Left lung (tissue), 10 donors: ENCODE data around the gene PGM2. TPM values are rescaled to one million over a fixed set of nuclear protein-coding genes. Genes with fewer than 3 reads are reported as not detected.

ENCODE experiments used
- ATAC-seq: fragments of 200-7000 bp; cut with Tn5 transposase; one replicate; pipeline ENCODE4 v1.9.1; 2020; ENCODE audit warnings: moderate library complexity
- DNase-seq, 4 donors: peaks; one replicate each; pipeline ENCODE4 v3.0.0-alpha.2; 2013 to 2020
- H3K27ac ChIP-seq, 2 donors: fragments of 200-600 bp; sonication (generic) in 1 of 2; one replicate each; pipeline versions ENCODE4 v1.5.0 to v1.8.0; 2020 to 2021
- H3K27me3 ChIP-seq, 2 donors: fragments of 200-600 bp; sonication (generic) in 1 of 2; one replicate each; pipeline versions ENCODE4 v1.5.0 to v1.8.0; 2020 to 2021
- H3K36me3 ChIP-seq, 2 donors: fragments of 200-600 bp; sonication (generic) in 1 of 2; one replicate each; pipeline versions ENCODE4 v1.5.0 to v1.8.0; 2020 to 2021
- H3K4me1 ChIP-seq, 2 donors: fragments of 200-600 bp; one replicate each; pipeline ENCODE4 v1.8.0; 2021
- H3K4me3 ChIP-seq, 2 donors: fragments of 200-600 bp; sonication (generic) in 1 of 2; one replicate each; pipeline versions ENCODE4 v1.5.0 to v1.8.0; 2020 to 2021; ENCODE audit warnings: mild to moderate bottlenecking in 1 of 2
- H3K9me3 ChIP-seq, 2 donors: fragments of 200-600 bp; sonication (generic) in 1 of 2; one replicate each; pipeline versions ENCODE4 v1.5.0 to v1.8.0; 2020 to 2021
- intact Hi-C, 2 donors: fragments of 100-400 bp; cut with DNase I; formaldehyde crosslinking; loops; one replicate each; pipeline versions ENCODE4 v1.11.2 to v1.14.2; 2022
- polyA plus RNA-seq, 6 donors: library from polyadenylated mRNA; unstranded; fragments of 120-200 nt; gene quantifications; one replicate each; pipeline ENCODE4 v1.2.1, GENCODE V29; 2013; ENCODE audit not compliant: insufficient read length in 6 of 6
- total RNA-seq, 2 donors: library from RNA; stranded (reverse); fragmentation: NEBNext Ultra II Directional; extraction: Animal tissue kit (Norgen Biotek cat#: 25700); gene quantifications; one replicate each; pipeline ENCODE4 v1.2.1, GENCODE V29; 2021
- TF ChIP-seq, protein P1 (sequence below), 2 donors: fragments of 200-600 bp; sonication (generic) in 1 of 2; IDR thresholded peaks; one replicate each; pipeline versions ENCODE4 v1.5.0 to v1.8.0; 2021; ENCODE audit warnings: antibody characterized with exemption in 2 of 2
- donor health status: DM: no; HTN: yes; CAD: no.
- donor health status: DM: no; HTN: no; CAD: no.

PGM2 gene
- total and polyA plus RNA-seq, 8 donors = 23.0 to 30.2 (median 27.2) TPM

DNA sequence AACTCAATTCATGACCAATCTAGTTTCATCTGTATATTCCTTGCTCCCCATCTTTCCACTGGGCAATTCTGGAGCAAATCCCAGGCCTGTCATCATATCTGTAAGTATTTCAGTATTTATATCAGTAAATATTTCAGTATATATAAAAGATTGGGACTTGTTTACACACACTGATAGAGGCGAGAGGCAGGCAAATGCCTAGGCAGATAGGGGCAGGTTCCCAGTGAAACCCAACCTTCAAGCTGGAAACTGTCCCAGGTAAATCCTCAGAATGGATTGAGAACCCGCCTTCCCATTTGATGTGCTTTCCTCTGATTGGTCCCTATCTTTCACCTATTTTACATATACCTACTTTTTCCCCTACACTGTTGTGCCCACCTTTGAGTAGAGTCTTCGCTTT, 40.6 kb downstream of the PGM2 start:
- TF ChIP-seq, protein P1, sequence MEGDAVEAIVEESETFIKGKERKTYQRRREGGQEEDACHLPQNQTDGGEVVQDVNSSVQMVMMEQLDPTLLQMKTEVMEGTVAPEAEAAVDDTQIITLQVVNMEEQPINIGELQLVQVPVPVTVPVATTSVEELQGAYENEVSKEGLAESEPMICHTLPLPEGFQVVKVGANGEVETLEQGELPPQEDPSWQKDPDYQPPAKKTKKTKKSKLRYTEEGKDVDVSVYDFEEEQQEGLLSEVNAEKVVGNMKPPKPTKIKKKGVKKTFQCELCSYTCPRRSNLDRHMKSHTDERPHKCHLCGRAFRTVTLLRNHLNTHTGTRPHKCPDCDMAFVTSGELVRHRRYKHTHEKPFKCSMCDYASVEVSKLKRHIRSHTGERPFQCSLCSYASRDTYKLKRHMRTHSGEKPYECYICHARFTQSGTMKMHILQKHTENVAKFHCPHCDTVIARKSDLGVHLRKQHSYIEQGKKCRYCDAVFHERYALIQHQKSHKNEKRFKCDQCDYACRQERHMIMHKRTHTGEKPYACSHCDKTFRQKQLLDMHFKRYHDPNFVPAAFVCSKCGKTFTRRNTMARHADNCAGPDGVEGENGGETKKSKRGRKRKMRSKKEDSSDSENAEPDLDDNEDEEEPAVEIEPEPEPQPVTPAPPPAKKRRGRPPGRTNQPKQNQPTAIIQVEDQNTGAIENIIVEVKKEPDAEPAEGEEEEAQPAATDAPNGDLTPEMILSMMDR (IDR thresholded peaks at IDR 0.05) = no peak
- Histone ChIP-seq H3K27ac (peak overlapping the region in 1 of 2 donors; percentile 86), H3K36me3 (peaks cover 0 to 11% of the 10 kb centered on the region in 2 donors), H3K27me3 (no peaks in the 10 kb centered on the region), H3K4me3 (no peak overlapping the region), H3K9me3 (no peaks in the 10 kb centered on the region), H3K4me1 (peaks cover 0 to 31% of the 10 kb centered on the region in 2 donors)
- DNase-seq = no peak
- no peak for ATAC-seq
- intact Hi-C loops = no loop called here

DNA sequence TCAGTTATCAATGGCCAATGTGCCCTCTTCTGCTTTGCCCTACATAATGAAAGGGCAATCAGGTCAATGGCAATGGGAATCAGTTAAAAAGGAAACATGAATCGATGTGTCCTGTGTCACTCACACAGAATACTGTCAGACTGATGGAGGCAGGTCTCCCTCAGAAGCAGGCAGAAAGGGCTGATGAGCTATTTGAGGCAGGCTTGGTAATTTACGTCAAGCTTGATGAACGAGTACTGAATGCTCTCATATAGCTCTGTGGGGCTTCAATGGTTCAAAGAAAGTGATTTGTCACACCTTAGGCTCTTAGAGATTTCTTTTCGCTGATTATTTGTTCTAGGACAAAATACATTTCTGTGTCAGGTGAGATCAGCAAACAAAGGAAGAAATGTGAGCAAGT, 41.8 kb downstream of the PGM2 start:
- Histone ChIP-seq H3K4me1 (peaks cover 3 to 37% of the 10 kb centered on the region in 2 donors), H3K27me3 (no peaks in the 10 kb centered on the region), H3K27ac (no peak overlapping the region), H3K9me3 (no peaks in the 10 kb centered on the region), H3K4me3 (no peak overlapping the region), H3K36me3 (peaks cover 0 to 6% of the 10 kb centered on the region in 2 donors)
- no peak for DNase-seq
- no peak for ATAC-seq
- intact Hi-C loops = no loop called here
- TF ChIP-seq, protein P1 (IDR thresholded peaks at IDR 0.05) = no peak

DNA sequence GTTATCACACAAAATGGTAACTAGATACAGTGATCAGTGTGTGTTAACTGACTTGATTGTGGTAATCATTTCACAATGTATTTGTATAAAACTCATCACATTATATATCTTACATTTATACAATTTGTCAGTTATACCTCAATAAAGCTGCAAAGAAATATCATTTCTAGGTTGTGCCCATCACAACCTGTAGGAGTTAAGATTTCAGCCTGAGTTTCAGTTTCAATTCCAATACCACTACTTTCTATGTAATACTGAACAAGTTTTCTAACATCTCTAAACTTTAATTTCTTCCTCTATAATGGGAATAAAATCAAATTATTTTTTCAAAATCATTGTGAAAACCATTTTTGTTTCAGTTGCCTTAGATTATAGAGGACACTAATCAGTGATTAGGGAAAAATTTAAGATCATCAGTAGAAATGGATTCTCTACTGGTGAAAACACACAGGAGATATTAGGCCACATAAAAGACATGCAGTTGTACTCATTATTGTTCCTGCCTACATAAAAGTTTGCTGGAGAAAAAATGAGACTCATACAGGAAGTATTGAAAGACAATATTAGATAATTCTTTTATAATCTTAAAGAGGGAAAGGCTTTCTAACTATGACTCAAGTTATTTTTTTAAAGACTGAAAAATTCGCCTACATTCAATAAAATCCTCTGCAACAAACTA, 46.0 kb downstream of the PGM2 start:
- H3K36me3 ChIP-seq = peaks cover 0 to 5% of the 10 kb centered on the region in 2 donors
- H3K4me3 ChIP-seq = no peak overlapping the region
- H3K27me3 ChIP-seq = no peaks in the 10 kb centered on the region
- H3K27ac ChIP-seq = no peak overlapping the region
- TF ChIP-seq, protein P1 (IDR thresholded peaks at IDR 0.05) = no peak
- ATAC-seq (no peak), DNase-seq (no peak)
- H3K4me1 ChIP-seq = peaks cover 3 to 23% of the 10 kb centered on the region in 2 donors
- H3K9me3 ChIP-seq = no peaks in the 10 kb centered on the region
- intact Hi-C loops = no loop called here

DNA sequence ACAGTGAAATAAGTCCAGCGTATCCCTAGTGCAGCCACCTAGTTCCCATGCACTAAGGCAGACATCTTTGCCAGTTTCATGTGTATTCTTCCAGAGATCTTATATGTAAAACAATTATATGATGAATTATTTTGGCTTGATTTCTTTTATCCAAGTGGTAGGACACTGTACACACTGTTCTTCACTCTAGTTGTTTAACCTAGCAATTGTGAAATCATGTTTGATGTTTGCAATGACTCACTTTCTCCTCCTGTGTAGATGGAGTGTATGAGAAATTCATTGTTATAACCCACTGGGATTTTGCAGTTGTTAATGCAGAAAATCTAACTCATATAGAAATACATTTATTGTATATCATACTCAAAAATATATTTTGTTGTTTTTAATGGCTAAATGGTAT, 46.9 kb downstream of the PGM2 start:
- H3K4me3 ChIP-seq = no peak overlapping the region
- H3K27me3 ChIP-seq = no peaks in the 10 kb centered on the region
- no peak overlapping the region for H3K27ac ChIP-seq
- DNase-seq (no peak), ATAC-seq (peak; percentile 95)
- H3K36me3 ChIP-seq = peaks cover 0 to 2% of the 10 kb centered on the region in 2 donors
- peaks cover 3 to 23% of the 10 kb centered on the region in 2 donors for H3K4me1 ChIP-seq
- H3K9me3 ChIP-seq = no peaks in the 10 kb centered on the region
- TF ChIP-seq, protein P1 (IDR thresholded peaks at IDR 0.05) = no peak
- intact Hi-C loops = no loop called here

DNA sequence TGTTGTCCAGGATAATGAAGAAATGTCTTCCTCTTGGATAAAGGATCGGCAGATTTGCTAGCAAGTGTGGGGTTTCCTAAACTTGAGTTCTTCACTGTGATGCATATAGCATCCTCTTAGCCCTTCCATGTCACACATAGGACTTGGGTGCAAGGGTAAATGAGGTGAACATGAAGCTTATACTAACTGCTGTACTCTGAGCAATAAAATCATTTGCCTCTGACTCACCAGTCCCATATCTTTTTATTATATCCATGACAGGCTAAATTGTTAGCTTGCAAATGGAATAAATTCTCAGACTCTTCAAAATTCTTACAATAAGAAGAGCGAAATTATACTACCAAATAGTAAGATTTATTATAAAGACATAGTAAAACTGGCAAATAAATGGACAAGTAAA, 49.7 kb downstream of the PGM2 start:
- intact Hi-C loops = no loop called here
- Histone ChIP-seq H3K27me3 (no peaks in the 10 kb centered on the region), H3K27ac (no peak overlapping the region), H3K4me1 (peaks cover 3 to 23% of the 10 kb centered on the region in 2 donors), H3K4me3 (no peak overlapping the region), H3K9me3 (no peaks in the 10 kb centered on the region), H3K36me3 (no peaks in the 10 kb centered on the region)
- no peak for DNase-seq
- no peak for ATAC-seq
- TF ChIP-seq, protein P1 (IDR thresholded peaks at IDR 0.05) = no peak
